ENCODE measurements around the gene FADS2.

Gene FADS2

DNA sequence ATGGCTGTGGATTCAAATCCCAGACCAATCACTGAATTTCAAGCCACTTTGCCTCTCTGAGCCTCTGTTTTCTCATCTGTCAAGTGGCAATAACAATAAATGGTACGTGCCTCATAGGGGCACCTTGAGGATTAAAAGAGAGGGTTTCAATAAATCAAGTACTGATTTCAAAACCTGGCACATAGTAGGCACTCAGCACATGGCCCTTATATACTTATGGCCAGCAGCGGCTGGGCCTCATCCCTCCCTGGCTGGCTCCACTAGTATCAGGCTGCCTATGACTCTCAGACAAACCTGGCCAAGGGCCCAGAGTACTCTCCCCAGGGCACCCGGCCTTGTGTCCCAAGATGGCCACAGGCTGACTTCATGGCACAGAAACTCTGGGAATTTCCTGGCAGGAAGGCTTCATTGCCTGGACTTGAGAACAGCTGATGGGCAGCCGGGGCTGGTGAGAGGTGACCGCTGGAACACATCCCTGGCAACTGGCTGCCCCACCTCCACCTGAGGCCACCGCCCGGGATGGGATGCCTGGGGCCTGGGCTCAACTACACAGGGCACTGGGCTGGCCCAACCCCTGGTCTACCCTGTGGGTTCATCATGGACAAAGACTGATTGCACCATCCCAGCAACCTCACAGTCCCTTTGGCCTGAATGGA is 59.9 kb downstream of the FADS2 start:
- ATAC-seq: peak; percentile 64
- TF ChIP-seq ISL1 (CRISPR knock-in tag; IDR thresholded peaks at IDR 0.05): peak; percentile 5; the same call in 1 of the 2 replicates
- TF ChIP-seq, protein P1, sequence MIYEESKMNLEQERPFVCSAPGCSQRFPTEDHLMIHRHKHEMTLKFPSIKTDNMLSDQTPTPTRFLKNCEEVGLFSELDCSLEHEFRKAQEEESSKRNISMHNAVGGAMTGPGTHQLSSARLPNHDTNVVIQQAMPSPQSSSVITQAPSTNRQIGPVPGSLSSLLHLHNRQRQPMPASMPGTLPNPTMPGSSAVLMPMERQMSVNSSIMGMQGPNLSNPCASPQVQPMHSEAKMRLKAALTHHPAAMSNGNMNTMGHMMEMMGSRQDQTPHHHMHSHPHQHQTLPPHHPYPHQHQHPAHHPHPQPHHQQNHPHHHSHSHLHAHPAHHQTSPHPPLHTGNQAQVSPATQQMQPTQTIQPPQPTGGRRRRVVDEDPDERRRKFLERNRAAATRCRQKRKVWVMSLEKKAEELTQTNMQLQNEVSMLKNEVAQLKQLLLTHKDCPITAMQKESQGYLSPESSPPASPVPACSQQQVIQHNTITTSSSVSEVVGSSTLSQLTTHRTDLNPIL (CRISPR knock-in tag; IDR thresholded peaks at IDR 0.05; ENCODE audit: low read depth): no peak

DNA sequence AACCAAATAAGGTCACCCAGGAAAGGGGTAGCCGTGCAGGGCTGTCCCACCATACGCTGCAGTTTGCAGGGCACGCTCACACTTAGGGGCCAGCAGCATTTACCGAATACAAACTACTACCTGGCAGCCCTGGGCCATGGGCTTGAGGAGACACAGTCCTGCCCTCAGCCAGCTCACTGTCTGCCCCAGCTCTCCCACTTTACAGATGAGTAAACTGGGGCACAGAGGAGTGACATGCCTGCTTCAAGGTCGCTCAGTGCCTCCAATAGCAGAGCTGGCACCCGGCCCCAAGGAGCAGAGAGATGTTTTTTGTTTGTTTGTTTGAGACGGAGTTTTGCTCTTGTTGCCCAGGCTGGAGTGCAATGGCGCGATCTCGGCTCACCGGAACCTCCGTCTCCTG is 60.5 kb downstream of the FADS2 start:
- ATAC-seq: no peak

DNA sequence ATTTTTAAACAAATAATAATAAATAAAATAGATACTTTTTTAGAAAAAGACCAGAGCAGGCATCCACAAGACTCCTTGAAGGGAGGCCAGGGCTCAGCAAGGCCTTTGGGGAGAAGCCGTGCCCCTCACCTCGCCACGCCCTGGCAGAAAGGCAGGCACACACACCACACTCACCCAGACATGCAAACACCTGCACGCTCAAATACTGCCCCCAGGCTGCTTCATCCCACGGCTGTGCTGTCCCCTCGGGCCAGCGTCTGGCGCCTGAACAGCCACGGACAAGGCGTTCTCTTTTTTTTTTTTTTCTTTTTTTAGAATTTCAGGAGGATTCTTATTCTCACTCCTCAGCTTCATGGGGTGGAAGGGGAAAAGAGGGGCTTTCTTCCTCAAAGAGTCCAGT is 61.7 kb downstream of the FADS2 start:
- no peak for ATAC-seq

More for the DNA sequence above, 60.5 kb downstream of the FADS2 start:
- no peak for TF ChIP-seq TOX (CRISPR knock-in tag; IDR thresholded peaks at IDR 0.05; ENCODE audit: borderline replicate concordance)
- no peak for TF ChIP-seq TCF4 (CRISPR knock-in tag; IDR thresholded peaks at IDR 0.05; ENCODE audit: borderline replicate concordance)
- TF ChIP-seq ZNF565 (CRISPR knock-in tag; conservative IDR thresholded peaks at IDR 0.05; ENCODE audit: low read depth): no peak
- no peak for TF ChIP-seq ESRRG (CRISPR knock-in tag; IDR thresholded peaks at IDR 0.05)
- no peak for TF ChIP-seq OSR1 (CRISPR knock-in tag; IDR thresholded peaks at IDR 0.05)
- TF ChIP-seq, protein P2, sequence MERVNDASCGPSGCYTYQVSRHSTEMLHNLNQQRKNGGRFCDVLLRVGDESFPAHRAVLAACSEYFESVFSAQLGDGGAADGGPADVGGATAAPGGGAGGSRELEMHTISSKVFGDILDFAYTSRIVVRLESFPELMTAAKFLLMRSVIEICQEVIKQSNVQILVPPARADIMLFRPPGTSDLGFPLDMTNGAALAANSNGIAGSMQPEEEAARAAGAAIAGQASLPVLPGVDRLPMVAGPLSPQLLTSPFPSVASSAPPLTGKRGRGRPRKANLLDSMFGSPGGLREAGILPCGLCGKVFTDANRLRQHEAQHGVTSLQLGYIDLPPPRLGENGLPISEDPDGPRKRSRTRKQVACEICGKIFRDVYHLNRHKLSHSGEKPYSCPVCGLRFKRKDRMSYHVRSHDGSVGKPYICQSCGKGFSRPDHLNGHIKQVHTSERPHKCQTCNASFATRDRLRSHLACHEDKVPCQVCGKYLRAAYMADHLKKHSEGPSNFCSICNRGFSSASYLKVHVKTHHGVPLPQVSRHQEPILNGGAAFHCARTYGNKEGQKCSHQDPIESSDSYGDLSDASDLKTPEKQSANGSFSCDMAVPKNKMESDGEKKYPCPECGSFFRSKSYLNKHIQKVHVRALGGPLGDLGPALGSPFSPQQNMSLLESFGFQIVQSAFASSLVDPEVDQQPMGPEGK (CRISPR knock-in tag; IDR thresholded peaks at IDR 0.05; ENCODE audit: borderline replicate concordance): no peak
- TF ChIP-seq SNAI2 (CRISPR knock-in tag; IDR thresholded peaks at IDR 0.05): no peak
- TF ChIP-seq, protein P3, sequence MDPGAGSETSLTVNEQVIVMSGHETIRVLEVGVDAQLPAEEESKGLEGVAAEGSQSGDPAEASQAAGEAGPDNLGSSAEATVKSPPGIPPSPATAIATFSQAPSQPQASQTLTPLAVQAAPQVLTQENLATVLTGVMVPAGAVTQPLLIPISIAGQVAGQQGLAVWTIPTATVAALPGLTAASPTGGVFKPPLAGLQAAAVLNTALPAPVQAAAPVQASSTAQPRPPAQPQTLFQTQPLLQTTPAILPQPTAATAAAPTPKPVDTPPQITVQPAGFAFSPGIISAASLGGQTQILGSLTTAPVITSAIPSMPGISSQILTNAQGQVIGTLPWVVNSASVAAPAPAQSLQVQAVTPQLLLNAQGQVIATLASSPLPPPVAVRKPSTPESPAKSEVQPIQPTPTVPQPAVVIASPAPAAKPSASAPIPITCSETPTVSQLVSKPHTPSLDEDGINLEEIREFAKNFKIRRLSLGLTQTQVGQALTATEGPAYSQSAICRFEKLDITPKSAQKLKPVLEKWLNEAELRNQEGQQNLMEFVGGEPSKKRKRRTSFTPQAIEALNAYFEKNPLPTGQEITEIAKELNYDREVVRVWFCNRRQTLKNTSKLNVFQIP (CRISPR knock-in tag; IDR thresholded peaks at IDR 0.05; ENCODE audit: borderline replicate concordance, low read depth): no peak
- TF ChIP-seq PPARA (CRISPR knock-in tag; IDR thresholded peaks at IDR 0.05; ENCODE audit: borderline replicate concordance): no peak
- TF ChIP-seq RARB (CRISPR knock-in tag; IDR thresholded peaks at IDR 0.05): no peak
- TF ChIP-seq ZNF8 (CRISPR knock-in tag; IDR thresholded peaks at IDR 0.05): no peak

More for the DNA sequence above, 61.7 kb downstream of the FADS2 start:
- TF ChIP-seq SNAI2 (CRISPR knock-in tag; IDR thresholded peaks at IDR 0.05): no peak
- TF ChIP-seq BACH2 (CRISPR knock-in tag; IDR thresholded peaks at IDR 0.05; ENCODE audit: borderline replicate concordance): no peak
- no peak for TF ChIP-seq ZFP3 (CRISPR knock-in tag; IDR thresholded peaks at IDR 0.05)
- TF ChIP-seq ZFP30 (CRISPR knock-in tag; IDR thresholded peaks at IDR 0.05): no peak
- TF ChIP-seq OSR1 (CRISPR knock-in tag; IDR thresholded peaks at IDR 0.05): no peak
- no peak for TF ChIP-seq CSDC2 (CRISPR knock-in tag; IDR thresholded peaks at IDR 0.05)
- TF ChIP-seq, protein P4, sequence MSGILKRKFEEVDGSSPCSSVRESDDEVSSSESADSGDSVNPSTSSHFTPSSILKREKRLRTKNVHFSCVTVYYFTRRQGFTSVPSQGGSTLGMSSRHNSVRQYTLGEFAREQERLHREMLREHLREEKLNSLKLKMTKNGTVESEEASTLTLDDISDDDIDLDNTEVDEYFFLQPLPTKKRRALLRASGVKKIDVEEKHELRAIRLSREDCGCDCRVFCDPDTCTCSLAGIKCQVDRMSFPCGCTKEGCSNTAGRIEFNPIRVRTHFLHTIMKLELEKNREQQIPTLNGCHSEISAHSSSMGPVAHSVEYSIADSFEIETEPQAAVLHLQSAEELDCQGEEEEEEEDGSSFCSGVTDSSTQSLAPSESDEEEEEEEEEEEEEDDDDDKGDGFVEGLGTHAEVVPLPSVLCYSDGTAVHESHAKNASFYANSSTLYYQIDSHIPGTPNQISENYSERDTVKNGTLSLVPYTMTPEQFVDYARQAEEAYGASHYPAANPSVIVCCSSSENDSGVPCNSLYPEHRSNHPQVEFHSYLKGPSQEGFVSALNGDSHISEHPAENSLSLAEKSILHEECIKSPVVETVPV (CRISPR knock-in tag; IDR thresholded peaks at IDR 0.05): no peak
- TF ChIP-seq ARNTL (CRISPR knock-in tag; IDR thresholded peaks at IDR 0.05; ENCODE audit: borderline replicate concordance, low read depth): no peak
- no peak for TF ChIP-seq ZC3H10 (CRISPR knock-in tag; IDR thresholded peaks at IDR 0.05)
- no peak for TF ChIP-seq ZNF70 (CRISPR knock-in tag; IDR thresholded peaks at IDR 0.05)
- no peak for TF ChIP-seq ESRRG (CRISPR knock-in tag; IDR thresholded peaks at IDR 0.05)
- TF ChIP-seq TCF4 (CRISPR knock-in tag; IDR thresholded peaks at IDR 0.05; ENCODE audit: borderline replicate concordance): no peak
- no peak for TF ChIP-seq GLIS3 (CRISPR knock-in tag; IDR thresholded peaks at IDR 0.05)
- TF ChIP-seq, protein P5, sequence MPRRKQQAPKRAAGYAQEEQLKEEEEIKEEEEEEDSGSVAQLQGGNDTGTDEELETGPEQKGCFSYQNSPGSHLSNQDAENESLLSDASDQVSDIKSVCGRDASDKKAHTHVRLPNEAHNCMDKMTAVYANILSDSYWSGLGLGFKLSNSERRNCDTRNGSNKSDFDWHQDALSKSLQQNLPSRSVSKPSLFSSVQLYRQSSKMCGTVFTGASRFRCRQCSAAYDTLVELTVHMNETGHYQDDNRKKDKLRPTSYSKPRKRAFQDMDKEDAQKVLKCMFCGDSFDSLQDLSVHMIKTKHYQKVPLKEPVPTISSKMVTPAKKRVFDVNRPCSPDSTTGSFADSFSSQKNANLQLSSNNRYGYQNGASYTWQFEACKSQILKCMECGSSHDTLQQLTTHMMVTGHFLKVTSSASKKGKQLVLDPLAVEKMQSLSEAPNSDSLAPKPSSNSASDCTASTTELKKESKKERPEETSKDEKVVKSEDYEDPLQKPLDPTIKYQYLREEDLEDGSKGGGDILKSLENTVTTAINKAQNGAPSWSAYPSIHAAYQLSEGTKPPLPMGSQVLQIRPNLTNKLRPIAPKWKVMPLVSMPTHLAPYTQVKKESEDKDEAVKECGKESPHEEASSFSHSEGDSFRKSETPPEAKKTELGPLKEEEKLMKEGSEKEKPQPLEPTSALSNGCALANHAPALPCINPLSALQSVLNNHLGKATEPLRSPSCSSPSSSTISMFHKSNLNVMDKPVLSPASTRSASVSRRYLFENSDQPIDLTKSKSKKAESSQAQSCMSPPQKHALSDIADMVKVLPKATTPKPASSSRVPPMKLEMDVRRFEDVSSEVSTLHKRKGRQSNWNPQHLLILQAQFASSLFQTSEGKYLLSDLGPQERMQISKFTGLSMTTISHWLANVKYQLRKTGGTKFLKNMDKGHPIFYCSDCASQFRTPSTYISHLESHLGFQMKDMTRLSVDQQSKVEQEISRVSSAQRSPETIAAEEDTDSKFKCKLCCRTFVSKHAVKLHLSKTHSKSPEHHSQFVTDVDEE (CRISPR knock-in tag; IDR thresholded peaks at IDR 0.05): no peak
- no peak for TF ChIP-seq ISL1 (CRISPR knock-in tag; IDR thresholded peaks at IDR 0.05)
- no peak for TF ChIP-seq PPARA (CRISPR knock-in tag; IDR thresholded peaks at IDR 0.05; ENCODE audit: borderline replicate concordance)
- TF ChIP-seq, protein P2 (CRISPR knock-in tag; IDR thresholded peaks at IDR 0.05; ENCODE audit: borderline replicate concordance): no peak
- TF ChIP-seq, protein P3 (CRISPR knock-in tag; IDR thresholded peaks at IDR 0.05; ENCODE audit: borderline replicate concordance, low read depth): no peak
- no peak for TF ChIP-seq TOX (CRISPR knock-in tag; IDR thresholded peaks at IDR 0.05; ENCODE audit: borderline replicate concordance)
- no peak for TF ChIP-seq ZNF8 (CRISPR knock-in tag; IDR thresholded peaks at IDR 0.05)
